ENCODE data around the gene EEFSEC.

EEFSEC gene

GRCh38 chr3:128408012-128408692 lies 254.9 kb downstream of the EEFSEC start:
- POLR2A ChIA-PET: no interaction called here
- CTCF ChIA-PET: interaction anchor here (0.7 kb wide), 1 partner anchor 51 kb away, joined by 3 read pairs; no protein-coding TSS in a partner anchor
- no peak for DNase-seq (ENCODE audit: extremely low spot score)
- TF ChIP-seq TARDBP (IDR thresholded peaks at IDR 0.05): no peak
- no peak for TF ChIP-seq NFRKB (IDR thresholded peaks at IDR 0.05)
- TF ChIP-seq ELF4 (IDR thresholded peaks at IDR 0.05): no peak
- no peak for TF ChIP-seq SUZ12 (IDR thresholded peaks at IDR 0.05)
- TF ChIP-seq PKNOX1 (IDR thresholded peaks at IDR 0.05): no peak
- TF ChIP-seq FOXK2 (IDR thresholded peaks at IDR 0.05): no peak
- TF ChIP-seq ZNF384 (IDR thresholded peaks at IDR 0.05): no peak
- TF ChIP-seq FOXM1 (IDR thresholded peaks at IDR 0.05; ENCODE audit: borderline replicate concordance): no peak
- no peak for TF ChIP-seq ARNT (IDR thresholded peaks at IDR 0.05)
- TF ChIP-seq CTBP1 (IDR thresholded peaks at IDR 0.05; ENCODE audit: borderline replicate concordance): no peak
- no peak for TF ChIP-seq BHLHE40 (IDR thresholded peaks at IDR 0.05; ENCODE audit: borderline replicate concordance)
- TF ChIP-seq L3MBTL2 (conservative IDR thresholded peaks at IDR 0.05): no peak
- no peak for TF ChIP-seq SP1 (IDR thresholded peaks at IDR 0.05)
- TF ChIP-seq FOXA1 (IDR thresholded peaks at IDR 0.05): no peak
- TF ChIP-seq HDGF (IDR thresholded peaks at IDR 0.05; ENCODE audit: borderline replicate concordance): no peak
- no peak for TF ChIP-seq LEF1 (IDR thresholded peaks at IDR 0.05; ENCODE audit: borderline replicate concordance)

GRCh38 chr3:128408693-128409623 lies 255.7 kb downstream of the EEFSEC start:
- ChIA-PET CTCF (no interaction called here), POLR2A (no interaction called here)
- no peak for DNase-seq (ENCODE audit: extremely low spot score)
- TF ChIP-seq TARDBP (IDR thresholded peaks at IDR 0.05) (no peak), FOXK2 (IDR thresholded peaks at IDR 0.05) (no peak), FOXA1 (IDR thresholded peaks at IDR 0.05) (no peak), ELF4 (IDR thresholded peaks at IDR 0.05) (no peak)

- TF ChIP-seq NFRKB (IDR thresholded peaks at IDR 0.05) (no peak), LEF1 (IDR thresholded peaks at IDR 0.05; ENCODE audit: borderline replicate concordance) (no peak), SP1 (IDR thresholded peaks at IDR 0.05) (no peak), PKNOX1 (IDR thresholded peaks at IDR 0.05) (no peak), FOXK2 (IDR thresholded peaks at IDR 0.05) (no peak), CTBP1 (IDR thresholded peaks at IDR 0.05; ENCODE audit: borderline replicate concordance) (no peak), ARNT (IDR thresholded peaks at IDR 0.05) (no peak), HDGF (IDR thresholded peaks at IDR 0.05; ENCODE audit: borderline replicate concordance) (no peak), ZNF384 (IDR thresholded peaks at IDR 0.05) (no peak), L3MBTL2 (conservative IDR thresholded peaks at IDR 0.05) (no peak), TARDBP (IDR thresholded peaks at IDR 0.05) (no peak), SUZ12 (IDR thresholded peaks at IDR 0.05) (no peak), ELF4 (IDR thresholded peaks at IDR 0.05) (no peak), BHLHE40 (IDR thresholded peaks at IDR 0.05; ENCODE audit: borderline replicate concordance) (no peak), FOXA1 (IDR thresholded peaks at IDR 0.05) (no peak), FOXM1 (IDR thresholded peaks at IDR 0.05; ENCODE audit: borderline replicate concordance) (no peak)
- ChIA-PET POLR2A (no interaction called here), CTCF (no interaction called here)
- DNase-seq (ENCODE audit: extremely low spot score): no peak
Observed at GRCh38 chr3:128409624-128410581, 256.6 kb downstream of the EEFSEC start.

- TF ChIP-seq FOXK2 (IDR thresholded peaks at IDR 0.05) (no peak), FOXM1 (IDR thresholded peaks at IDR 0.05; ENCODE audit: borderline replicate concordance) (no peak), ZNF384 (IDR thresholded peaks at IDR 0.05) (no peak), TARDBP (IDR thresholded peaks at IDR 0.05) (no peak), L3MBTL2 (conservative IDR thresholded peaks at IDR 0.05) (no peak), HDGF (IDR thresholded peaks at IDR 0.05; ENCODE audit: borderline replicate concordance) (no peak), NFRKB (IDR thresholded peaks at IDR 0.05) (no peak), SUZ12 (IDR thresholded peaks at IDR 0.05) (no peak), CTBP1 (IDR thresholded peaks at IDR 0.05; ENCODE audit: borderline replicate concordance) (no peak), ARNT (IDR thresholded peaks at IDR 0.05) (no peak), FOXA1 (IDR thresholded peaks at IDR 0.05) (no peak), PKNOX1 (IDR thresholded peaks at IDR 0.05) (no peak), LEF1 (IDR thresholded peaks at IDR 0.05; ENCODE audit: borderline replicate concordance) (no peak), ELF4 (IDR thresholded peaks at IDR 0.05) (no peak), SP1 (IDR thresholded peaks at IDR 0.05) (no peak)
- CTCF ChIA-PET: no interaction called here
- POLR2A ChIA-PET: no interaction called here
- no peak for DNase-seq (ENCODE audit: extremely low spot score)
Observed at GRCh38 chr3:128410669-128411573, 257.6 kb downstream of the EEFSEC start.

Measured in HEK293T (cell line).